ENCODE results near the gene ARMC6.
"Not testable (repeated sequence)": the region's sequence is repeated elsewhere in the genome, so short reads cannot be mapped to it uniquely, and the experiment has no call there.

The ARMC6 gene

DNA sequence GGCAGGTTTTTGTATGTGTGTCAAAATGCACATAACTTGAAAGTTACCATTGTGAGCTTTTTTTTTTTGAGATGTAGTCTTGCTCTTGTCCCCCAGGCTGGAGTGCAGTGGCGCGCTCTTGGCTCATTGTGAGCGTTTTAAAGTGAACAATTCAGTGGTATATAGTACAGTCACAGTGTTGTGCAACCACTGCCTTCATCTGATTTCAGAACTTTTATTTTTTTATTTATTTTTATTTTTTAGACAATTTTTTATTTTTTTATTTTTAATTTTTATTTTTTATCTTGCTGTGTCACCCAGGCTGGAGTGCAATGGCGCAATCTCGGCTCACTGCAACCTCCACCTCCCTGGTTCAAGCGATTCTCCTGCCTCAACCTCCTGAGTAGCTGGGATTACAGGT lies 45.4 kb downstream of the ARMC6 start:
- DNase-seq = no peak

DNA sequence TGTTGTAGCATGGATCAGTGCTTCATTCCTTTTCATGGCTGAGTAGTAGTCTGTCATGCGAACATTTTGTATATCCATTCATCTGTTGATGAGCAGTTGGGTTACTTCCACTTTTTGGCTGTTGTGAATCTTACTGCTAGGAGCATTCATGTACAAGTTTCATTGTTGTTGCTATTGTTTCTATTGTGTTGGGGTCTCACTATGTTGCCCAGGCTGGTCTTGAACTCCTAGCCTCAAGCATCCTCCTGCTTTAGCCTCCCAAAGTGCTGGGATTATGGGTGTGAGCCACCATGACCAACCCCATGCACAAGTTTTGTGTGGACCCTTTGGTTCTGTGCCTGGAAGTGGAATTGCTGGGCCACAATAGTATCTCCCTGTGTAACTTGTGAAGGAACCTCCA lies 46.2 kb downstream of the ARMC6 start:
- no peak for DNase-seq

DNA sequence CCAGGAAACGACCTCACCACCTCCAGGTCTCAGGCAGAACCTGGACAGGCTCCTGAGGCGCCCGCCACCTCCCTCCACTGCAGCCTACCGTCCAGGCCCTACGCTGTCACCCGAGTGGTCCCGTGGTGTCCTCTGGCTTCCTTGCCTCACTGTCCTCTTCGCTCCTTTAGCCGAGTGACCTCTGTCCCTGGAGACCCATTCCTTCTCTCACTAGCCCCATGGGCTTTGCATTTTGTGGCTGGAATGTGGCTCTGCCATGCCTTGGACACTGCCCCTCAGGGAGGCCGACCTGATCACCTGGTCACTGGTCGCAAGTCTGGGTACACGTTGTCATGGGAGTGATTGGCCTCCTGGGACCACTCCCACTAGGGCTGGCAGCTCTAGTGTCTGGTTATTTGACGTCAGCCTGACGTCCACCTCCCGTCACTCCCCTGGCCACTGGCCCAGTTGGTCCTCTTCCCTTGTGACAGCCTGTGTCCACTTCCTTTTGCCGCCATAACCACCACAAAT lies 48.3 kb downstream of the ARMC6 start:
- DNase-seq = no peak

DNA sequence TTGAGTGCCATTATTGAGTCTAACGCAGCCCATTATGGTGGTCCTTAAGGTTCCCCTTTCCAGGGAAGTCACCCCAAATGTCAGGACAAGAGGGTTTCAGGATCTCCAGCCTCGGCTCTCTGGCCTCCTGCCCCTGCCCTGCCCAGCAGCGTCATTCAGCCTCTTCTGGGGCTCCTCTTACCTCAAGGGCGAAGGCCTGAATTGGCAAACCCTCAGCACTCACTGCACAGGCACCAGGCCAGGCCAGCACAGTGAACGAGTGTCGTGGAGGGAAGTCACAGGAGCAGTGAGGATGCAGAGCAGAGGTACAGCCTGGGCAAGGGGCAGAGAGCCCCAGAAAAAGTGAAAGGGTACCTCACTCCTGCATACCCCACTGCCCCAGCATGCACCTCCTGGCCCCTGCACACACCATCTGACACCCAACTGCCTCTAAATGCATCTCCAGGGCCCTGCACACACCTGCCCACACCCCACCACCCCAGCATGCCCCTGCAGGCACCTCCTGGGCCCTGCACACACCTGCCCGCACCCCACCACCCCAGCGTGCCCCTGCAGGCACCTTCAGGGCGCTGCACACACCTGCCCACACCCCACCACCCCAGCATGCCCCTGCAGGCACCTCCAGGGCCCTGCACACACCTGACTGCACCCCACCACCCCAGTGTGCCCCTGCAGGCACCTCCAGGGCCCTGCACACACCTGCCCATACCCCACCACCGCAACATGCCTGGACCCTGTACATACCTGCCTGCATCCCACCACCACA lies 50.2 kb downstream of the ARMC6 start:
- DNase-seq = no peak

DNA sequence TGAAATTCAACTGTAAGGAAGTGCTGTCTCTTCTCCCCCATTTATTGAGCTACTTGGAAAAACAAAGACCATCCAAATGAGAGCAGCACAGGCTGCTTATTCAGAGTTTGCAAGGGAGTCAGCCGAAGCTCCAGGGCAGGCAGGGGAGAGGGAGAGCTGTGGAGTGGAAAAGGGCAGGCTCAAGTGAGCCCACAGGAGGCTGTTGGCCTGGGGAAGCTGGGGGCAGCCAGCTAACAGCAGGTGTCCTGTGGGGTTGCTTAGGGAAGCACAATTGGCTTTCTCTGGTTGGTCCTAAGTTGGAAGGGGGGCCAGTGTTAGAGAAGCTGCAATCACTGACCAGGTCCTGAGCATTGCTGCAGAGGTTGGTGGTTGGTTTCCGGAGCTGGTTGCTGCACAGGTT lies 54.3 kb downstream of the ARMC6 start:
- no peak for DNase-seq

DNA sequence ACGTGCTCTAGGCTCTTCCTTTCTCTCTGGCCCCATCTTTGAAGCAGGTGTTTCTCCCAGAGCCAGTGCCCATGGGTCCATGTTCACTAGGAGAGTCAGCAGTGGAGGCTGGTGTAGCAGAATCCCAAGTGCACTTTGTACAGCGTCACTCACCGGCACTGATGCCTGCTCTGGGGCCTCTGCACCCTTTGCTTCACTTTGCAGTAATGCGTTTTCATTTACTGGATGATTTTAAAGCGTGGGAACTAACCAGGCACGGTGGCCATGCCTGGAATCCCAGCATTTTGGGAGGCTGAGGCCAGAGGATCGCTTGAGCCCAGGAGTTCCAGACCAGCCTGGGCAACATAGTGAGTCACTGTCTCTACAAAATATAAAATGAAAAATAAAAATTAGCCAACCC lies 61.1 kb downstream of the ARMC6 start:
- no peak for DNase-seq

DNA sequence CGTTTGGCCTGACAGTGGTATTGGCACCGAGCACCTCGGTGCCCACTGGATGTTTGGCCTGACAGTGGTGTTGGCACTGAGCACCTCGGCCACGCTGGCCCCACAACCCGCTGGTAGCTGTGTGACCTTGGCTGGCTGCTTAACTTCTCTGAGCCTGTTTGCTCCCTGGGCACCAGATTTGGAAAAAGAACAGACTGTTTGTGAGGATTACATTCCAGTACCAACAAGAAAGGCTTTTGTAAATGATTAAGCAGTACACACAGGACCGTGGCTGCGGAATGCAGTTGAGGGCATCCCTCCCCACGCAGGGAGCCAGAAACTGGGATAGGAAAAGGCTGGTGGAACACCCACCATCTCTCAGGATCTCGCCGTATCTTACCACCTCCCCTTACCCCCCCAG lies 62.3 kb downstream of the ARMC6 start:
- DNase-seq = no peak

DNA sequence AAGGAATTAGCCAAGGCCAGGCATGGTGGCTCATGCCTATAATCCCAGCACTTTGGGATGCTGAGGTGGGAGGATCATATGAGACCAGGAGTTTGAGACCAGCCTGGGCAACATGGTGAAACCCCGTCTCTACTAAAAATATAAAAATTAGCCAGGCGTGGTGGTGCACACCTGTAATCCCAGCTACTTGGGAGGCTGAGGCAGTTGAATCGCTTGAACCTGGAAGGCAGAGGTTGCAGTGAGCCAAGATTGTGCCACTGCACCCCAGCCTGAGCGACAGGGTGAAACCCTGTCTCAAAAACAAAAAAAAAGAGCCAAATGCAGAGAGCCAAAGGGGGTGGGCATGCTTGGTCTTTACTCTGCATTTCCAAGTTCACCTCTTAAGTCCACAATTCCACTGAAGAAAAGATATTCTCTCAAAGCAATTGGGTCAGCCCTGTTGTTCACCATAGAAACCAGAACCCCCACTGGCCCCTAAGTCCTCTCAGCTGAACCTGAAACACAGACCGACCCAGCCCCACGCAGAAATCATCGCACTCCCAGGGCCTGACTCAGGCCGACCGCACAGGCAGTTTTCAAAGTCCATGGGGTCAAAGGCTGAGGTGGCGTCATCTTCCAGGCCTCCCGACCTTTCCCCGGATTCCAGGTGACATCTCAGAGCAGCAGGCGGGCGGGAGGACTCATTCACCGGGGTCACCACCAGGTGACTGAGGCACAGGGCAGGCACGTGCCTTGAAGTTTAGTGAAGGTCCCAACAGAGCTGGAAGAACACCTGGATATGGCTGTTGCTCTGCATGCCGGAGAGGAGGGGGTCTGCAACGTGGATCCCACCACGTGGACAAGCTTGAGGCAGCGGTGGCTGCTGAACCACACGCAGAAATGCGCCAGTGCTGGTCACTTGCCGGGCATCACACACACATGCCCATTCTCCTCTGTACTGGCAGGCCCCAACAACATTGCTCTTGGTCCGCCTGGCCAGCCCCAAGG lies 63.5 kb downstream of the ARMC6 start:
- no peak for DNase-seq

DNA sequence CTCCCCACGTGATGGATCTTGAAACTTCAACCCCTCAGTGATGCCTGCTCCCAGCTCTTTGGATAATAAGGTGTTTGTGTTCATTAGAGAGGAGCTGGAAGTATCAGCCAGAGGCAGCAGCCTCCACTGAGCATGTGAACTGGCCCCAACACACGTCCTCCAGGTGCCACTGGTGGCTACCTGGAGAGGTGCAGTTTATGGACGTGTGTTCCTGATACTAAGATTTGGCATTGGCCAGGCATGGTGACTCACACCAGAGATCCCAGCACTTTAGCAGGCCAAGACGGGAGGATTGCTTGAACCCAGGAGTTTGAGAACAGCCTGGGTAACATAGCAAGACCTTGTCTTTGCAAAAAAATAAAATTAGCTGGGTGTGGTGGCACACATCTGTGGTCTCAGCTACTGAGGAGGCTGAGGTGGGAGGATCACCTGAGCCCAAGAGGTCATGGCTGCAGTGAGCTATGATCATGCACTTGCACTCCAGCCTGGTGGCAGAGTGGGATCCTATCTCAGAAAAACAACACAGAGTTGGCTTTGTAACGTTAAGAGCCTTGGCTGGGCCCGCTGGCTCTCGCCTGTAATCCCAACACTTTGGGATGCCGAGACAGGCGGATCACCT lies 64.8 kb downstream of the ARMC6 start:
- no peak for DNase-seq

DNA sequence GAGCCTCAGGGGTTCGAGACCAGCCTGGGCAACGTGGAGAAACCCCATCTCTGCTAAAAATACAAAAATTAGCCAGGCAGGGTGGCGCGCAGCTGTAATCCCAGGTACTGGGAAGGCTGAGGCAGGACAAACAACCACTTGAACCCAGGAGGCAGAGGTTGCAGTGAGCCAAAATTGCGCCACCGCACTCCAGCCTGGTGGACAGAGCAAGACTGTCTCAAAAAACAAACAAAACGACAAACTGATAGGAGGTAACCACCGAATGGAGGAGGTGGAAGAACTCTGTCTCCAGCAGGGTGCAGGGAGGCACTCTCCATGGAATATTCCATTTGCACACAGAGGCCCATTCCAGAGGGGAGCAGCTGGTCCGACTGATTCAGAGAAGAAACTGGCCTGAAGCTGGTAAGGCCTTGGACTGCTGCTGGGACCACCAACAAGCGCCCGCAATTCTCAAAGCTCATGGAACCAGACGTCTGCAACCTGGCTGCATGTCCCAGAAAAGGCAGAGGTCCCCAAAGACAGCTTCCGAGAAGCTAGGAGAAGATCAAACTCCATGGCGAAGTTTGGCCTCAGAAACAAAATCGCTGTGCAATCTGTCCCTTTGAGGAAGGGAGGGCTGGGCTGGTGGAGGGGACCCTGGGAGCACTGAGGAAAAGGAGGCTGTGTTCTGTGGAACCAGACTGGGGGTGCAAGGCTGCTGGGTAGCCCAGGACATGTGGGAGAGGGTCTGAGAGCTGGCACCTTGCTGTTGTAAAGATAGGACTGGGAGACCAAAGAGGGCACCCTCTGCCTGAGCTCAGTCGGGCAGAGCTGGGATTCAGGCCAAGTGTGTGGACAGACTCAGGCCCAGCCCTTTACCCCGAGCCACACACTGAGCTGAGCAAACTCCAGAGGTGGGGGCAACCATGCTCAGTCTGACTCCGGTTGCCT lies 65.6 kb downstream of the ARMC6 start:
- no peak for DNase-seq

DNA sequence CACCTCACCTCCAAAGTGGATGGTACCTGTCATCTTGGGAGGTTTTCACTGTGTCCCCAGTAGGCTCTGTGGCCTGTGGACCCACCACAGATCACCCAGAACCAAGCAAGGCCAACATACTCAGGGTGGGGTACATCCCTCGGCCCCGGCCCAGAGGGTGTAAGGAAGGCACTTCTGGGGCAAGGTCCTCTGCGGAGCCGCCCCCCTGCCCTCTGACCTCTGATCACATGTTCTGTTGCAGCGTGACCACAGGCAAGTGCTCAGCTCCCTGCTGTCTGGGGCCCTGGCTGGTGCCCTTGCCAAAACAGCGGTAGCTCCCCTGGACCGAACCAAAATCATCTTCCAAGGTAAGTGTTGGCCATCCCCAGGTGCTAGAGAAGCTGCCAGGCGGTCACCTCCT lies 68.1 kb downstream of the ARMC6 start:
- DNase-seq = no peak

DNA sequence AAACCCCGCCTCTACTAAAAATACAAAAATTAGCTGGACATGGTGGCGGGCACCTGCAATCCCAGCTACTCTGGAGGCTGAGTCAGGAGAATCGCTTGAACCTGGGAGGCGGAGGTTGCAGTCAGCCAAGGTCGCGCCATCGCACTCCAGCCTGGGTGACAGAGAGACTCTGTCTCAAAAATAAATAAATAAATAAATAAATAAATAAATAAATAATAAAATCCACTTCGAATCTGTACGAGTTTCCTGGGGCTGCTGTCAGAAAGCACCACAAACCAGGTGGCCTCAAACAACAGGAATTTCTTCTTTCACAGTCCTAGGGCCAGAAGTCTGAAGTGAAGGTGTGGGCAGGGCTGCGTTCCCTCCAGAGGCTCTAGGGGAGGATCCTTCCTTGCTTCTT lies 69.2 kb downstream of the ARMC6 start:
- not testable (repeated sequence) for DNase-seq

DNA sequence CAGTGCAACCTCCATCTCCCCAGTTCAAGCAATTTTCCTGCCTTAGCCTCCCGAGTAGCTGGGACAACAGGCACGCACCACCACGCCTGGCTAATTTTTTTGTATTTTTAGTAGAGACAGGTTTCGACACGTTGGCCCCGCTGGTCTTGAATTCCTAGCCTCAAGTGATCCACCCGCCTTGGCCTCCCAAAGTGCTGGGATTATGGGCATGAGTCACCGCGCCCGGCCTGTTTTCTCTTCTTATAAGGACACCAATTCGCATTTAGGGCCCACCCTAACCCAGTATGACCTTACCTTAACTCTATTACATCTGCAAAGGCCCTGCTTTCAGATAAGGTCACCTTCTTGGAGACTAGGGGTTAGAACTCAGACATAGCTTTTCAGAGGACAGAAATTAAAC lies 69.8 kb downstream of the ARMC6 start:
- DNase-seq = no peak

DNA sequence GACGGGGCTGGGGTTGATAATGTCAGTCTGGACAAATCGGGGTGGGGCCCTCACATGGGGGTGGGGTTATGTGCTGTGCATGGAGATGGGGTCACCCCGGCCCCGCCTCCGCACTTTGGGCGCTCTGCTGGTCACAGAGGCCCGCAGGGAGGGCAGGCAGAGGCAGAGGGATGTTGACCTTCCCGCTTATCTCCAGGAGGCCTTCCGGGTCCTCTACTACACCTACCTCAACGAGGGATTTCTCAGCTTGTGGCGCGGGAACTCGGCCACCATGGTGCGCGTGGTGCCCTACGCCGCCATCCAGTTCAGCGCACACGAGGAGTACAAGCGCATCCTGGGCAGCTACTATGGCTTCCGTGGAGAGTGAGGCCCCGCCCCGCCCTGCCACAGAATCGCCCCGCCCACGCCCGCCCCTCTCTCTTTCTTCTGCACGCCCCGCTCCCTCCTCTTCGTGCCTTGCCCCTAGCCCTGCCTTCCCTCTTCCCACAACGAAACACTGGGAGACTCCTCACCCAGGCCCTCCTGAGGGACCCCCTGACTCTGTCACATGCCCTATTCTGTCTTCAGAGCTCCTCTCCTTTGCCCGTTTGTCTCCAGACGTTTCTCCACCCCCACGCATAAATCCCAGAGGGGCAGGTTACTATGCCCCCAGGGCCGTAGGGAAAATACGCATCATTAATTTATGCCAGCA lies 72.1 kb downstream of the ARMC6 start:
- DNase-seq = peak in 1 of 2 experiments; percentile 13

DNA sequence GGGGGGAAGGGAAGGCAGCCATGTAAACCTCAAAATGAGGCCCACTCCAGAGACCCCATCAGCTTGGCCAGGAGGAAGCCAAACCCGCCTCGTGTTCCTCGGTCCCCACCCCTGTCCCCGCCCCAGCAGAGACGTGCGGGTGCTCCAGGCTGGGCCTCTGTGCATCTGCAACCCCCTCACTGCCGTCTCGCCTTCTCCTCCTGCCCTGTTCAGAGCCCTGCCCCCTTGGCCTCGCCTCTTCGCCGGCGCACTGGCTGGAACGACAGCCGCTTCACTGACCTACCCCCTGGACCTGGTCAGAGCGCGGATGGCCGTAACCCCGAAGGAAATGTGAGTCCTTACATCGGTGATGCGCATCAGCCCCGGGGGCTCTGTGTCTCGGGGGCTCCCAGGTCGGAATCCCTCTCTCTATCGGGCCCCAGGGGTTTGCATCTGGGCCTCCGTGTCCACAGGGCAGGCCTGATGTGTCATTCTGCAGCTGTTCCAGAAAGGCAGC lies 72.7 kb downstream of the ARMC6 start:
- no peak for DNase-seq

DNA sequence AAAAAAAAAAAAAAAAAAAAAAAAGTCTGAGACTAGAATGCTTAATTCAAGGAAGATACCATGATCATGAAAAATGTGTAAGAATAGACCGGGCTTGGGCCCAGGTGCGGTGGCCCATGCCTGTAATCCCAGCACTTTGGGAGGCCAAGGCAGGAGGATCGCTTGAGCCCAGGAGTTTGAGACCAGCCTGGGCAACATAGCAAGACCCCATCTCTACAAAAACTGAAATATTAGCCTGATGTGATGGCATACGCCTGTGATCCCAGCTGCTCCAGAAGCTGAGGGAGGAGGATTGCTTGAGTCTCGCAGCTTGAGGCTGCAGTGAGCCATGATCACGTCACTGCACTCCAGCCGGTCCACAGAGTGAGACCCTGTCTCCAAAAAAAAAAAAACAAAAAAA lies 73.5 kb downstream of the ARMC6 start:
- not testable (repeated sequence) for DNase-seq

DNA sequence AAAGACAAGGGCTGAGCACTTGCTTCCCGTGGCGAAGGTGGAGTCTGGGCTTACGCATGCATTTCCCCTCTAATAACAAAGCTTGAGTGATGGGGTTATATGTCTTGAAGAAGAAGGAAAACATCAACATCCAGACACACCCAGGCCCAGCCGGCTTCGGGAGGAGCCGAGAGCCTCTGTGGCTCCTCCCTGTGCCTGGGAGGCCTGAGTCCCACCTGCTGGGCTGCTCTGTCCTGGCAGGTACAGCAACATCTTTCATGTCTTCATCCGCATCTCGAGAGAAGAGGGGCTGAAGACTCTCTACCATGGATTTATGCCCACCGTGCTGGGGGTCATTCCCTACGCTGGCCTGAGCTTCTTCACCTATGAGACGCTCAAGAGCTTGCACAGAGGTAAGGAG lies 74.3 kb downstream of the ARMC6 start:
- DNase-seq = no peak
